HG02588 (cell line): ENCODE measurements around the gene ANKRD22.
"Not testable (repeated sequence)": the region's sequence is repeated elsewhere in the genome, so short reads cannot be mapped to it uniquely, and the experiment has no call there.

Experiments used
- ATAC-seq: cut with Tn5 transposase; IDR thresholded peaks from one replicate; pipeline ENCODE4 v1.9.1; 2021; ENCODE audit warnings: mild to moderate bottlenecking, moderate library complexity; ENCODE audit not compliant: unreplicated experiment

Gene ANKRD22

DNA sequence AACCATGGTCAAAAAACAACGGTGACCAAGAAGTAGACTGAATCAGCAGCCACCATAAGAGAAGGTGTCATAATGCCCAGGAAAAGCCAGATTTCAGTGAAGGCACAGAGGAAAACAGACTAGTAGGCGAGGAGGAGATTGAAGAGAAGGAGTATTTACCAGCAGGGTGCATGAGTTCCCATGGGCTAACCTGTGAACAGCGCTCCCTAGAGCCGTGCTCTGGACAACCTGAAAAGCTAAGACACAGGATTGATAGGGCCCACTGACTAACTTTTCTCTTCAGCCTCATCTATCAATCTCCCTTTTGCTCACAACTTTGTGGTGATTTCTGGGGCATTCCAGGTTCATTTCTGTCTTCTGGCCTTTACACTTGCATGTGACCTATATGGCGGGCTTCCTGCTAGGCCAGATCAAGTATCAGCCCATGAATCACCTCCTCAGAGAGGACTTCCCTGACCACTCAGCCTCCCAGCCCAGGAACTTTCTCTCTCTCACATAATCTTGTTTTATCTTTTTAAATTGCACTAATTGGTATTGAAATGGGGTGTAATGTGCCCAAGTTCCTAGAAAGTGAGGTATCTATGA is 12.8 kb downstream of the ANKRD22 start:
- no peak for ATAC-seq

DNA sequence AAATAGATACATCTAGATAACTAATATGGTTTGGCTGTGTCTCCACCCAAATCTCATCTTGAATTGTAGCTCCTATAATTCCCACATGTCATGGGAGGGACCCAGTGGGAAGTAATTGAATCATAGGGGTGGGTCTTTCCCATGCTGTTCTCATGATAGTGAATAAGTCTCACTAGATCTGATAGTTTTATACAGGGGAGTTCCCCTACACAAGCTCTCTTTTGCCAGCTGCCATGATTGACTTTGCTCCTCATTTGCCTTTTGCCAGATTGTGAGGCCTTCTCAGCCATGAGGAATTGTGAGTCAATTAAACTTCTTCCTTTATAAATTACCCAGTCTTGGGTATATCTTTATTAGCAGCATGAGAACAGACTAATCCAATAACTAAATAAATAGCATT is 14.0 kb downstream of the ANKRD22 start:
- ATAC-seq = not testable (repeated sequence)

GRCh38 chr10:88835910-88836221 is 15.8 kb downstream of the ANKRD22 start:
- peak; percentile 9 for ATAC-seq

DNA sequence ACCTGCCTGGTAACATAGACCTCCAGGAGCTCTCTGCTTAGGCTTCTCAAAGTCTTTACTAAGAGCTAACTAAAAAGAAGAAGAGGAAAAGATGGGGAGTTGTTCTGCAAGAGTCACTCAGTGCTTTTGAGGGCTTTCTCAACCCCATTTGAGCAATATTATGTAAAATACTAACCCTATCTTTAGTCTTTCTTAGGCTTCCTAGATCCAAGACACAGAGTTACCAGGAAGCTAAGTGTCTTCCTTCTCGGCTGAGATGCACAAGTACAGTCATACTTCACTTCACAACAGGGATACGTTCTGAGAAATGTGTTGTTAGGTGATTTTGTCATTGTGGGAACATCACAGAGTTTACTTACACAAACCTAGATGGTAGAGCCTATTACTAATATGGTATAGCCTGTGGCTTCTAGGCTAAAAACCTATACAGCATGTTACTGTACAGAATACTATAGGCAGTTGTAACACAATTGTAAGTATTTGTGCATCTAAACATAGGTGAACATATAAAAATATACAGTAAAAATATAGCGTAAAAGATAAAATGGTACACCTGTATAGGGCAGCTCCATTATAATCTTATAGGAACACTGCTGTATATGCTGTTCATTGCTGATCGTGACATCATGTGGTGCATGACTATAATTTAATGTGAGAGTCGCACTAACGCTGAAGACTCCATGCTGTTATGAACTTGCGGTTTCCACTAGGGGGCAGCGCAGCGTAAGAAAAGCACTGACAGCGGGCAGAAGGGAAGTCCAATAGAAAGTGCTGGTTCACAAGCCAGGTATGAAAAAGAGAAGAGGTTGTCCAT is 16.3 kb downstream of the ANKRD22 start:
- peak; percentile 74 for ATAC-seq

- no peak for ATAC-seq
Measured at GRCh38 chr10:88833723-88834122, 17.9 kb downstream of the ANKRD22 start.

GRCh38 chr10:88833156-88833555 is 18.5 kb downstream of the ANKRD22 start:
- no peak for ATAC-seq

DNA sequence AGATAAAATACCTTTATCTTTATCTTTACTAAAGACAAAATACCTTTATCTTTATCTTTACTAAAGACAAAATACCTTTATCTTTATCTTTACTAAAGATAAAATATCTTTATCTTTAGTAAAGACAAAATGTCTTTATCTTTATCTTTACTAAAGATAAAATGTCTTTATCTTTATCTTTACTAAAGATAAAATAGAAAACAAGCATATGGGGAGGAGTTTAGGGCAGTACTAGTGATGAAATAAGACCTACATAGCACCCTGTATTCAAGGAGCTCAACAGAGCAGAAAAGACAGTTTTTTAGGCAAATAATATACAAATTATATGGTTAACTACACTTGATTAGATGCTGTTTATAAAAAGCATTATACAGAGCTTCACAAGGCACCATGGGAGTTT is 19.3 kb downstream of the ANKRD22 start:
- ATAC-seq = no peak

DNA sequence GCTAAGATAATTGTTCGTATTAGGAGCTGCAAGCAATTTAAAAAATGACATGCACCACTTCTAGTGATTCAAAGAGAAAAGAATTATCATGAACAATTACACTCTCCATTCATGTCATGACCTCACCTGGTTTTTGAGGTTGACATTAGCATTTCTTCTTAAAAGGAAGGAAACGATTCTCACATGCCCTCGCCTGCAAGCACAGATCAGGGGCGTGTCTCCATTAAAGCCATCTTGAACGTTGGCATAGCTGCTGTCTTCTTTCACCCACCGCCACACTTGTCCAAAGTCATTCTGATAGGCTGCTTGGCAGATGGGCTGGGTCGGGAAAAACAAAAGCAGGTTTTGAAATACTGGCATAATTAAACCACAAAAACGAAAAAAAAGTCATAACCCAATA is 19.9 kb downstream of the ANKRD22 start:
- ATAC-seq = no peak

DNA sequence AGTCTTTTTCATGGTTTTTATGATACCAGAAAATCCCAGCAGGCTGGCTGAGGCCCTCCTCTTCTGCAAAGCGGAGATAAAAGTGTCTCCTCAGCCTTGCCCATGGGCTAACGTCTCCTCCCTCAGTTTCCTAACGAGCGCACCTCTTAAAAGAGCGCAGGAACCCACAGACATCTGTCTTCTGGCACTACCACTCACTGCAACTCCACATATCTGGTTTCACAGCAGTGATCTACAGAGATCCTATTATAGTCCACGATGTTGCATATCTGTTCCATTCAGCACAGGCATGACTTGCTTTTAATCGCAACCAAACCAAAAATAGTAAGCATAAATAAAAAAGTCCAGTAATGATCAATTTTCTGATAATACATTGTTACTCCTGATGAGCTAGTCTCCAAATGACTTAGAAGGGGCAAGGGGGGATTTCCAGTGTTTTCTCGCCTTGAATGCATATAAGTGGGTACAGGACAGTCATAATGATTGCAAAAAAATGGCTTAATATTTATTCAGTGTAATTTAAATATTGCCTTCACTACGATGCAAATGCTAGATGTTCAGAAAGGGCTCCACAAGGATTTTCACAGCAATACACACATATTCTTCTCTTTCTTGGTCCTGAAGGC is 20.9 kb downstream of the ANKRD22 start:
- no peak for ATAC-seq

DNA sequence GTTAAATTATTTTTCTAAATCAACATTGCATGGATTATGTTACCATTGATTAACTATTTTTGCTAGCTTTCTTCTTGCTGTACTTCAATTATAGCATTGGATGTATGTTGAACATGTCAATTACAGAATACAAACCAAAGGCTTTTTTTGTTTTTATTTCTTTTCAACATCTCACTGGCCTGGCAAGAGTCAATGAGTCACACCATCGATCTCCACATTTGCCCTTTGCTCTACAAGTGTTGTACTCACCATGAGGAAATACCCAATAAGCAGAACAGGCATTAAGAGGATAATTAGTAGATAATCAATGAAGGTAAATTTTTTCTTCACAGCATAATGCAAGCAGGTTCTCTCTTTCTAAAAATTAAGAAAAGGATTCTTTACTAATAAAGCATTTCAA is 23.3 kb downstream of the ANKRD22 start:
- no peak for ATAC-seq

- no peak for ATAC-seq
Measured at GRCh38 chr10:88827671-88828070, 24.0 kb downstream of the ANKRD22 start.

- no peak for ATAC-seq
Measured at GRCh38 chr10:88826388-88826787, 25.3 kb downstream of the ANKRD22 start.

DNA sequence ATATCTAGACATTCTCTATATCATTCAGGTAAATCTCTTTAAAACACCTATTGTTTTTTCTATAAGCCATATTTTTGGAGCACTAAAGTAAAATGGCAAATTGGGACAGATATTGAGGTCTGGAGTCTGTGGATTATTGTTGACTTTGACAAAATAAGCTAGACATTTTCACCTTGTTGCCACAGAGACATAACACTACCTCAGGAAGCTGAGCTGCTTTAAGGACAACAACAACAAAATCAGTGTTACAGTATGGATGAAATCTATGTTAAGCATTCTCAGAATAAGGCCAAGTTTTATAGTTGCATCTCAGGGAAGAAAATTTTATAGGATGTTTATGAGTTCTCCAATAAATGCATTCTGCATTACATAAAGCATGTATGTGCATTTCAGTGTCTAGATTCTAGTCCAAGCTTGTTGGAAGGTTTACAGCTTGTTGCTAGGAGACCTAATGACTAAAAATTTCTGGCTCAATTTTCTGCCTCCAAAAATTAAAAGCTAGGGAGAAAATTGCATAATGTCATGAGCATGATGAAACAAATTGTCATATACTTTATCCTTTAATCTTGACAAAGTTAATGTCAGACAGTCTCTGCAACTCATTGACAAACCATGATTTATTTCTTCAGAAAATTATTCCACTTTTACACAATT is 30.8 kb downstream of the ANKRD22 start:
- no peak for ATAC-seq

- no peak for ATAC-seq
Measured at GRCh38 chr10:88819290-88819689, 32.4 kb downstream of the ANKRD22 start.

- no peak for ATAC-seq
Measured at GRCh38 chr10:88813200-88813599, 38.4 kb downstream of the ANKRD22 start.

GRCh38 chr10:88810196-88810961 is 41.3 kb downstream of the ANKRD22 start:
- no peak for ATAC-seq

DNA sequence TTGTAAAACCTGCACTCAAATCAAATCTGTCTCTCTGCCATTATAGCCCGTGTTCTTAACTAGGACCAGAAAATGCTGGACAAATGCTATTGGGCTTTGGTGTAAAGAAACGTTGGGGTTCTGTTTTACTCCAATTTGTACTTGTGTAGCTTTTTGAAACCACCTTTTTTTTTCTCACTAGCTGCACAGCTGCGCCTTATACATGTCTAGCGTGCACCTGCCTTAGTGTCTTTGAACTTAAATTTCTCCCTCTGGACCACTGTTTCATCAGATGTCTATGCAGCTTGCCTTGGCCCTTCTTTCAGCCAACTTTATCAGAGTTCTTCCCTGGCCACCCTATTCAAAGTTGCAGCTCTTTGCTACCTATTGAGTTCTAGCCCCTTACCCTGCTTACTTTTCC is 42.0 kb downstream of the ANKRD22 start:
- no peak for ATAC-seq

DNA sequence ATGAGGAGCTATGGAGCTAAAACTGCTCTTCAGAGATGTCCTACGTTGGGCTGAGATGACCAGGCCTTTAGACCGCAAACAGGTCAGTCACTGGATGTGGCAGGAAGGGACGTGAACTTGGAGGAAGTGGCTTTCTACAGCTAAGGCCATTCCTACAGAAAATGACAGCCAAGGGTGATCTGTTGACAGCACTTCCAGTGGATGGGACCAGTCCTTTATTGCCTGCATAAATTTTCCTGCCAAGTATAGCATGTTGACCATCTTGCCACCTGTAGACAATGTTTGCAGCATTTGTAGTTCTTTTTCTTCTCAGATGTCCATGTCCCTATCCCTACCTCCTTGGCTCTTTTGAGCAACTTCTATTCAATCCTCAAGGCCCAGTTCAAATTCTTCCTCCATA is 45.7 kb downstream of the ANKRD22 start:
- no peak for ATAC-seq

- ATAC-seq = no peak
Measured at GRCh38 chr10:88805361-88805760, 46.3 kb downstream of the ANKRD22 start.

DNA sequence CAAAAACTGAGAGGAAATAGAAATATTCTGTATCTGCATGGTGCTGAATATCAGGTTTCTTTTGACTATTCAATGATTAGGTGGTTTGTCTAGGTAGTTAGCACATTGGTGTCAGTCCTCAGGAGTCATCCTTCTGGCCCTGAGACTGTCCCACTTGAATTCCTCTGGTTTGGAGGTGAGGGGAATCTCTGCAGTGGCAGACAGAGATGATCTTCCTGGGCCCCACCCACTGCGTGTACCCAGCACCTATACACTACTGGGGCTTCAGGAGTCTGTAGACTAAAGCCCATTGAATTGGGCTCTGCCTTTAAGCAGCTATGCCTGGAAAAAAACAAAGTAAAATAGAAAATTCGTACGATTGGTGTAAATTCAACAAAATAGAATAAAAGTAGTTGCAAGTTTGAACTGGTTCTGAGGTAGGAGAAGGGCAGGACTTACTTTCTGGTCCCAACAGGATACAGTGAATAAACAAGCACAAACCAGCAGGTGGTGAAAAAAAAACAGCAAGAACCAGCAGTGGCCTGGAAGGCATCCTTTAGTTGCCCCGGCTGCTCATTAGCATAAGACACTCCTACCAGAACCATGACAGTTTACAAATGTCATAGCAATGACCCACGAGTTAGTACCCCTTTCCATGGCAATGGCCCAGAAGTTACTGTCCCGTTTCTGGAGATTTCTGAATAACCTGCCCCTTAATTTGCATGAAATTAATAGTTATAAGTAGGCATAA is 47.4 kb downstream of the ANKRD22 start:
- ATAC-seq = no peak
